Umbilical cord (tissue), 2 donors: ENCODE results near the gene CD226. TPM values are rescaled to one million over a fixed set of nuclear protein-coding genes. Genes with fewer than 3 reads are reported as not detected.

Experiments
- DNase-seq: peaks from one replicate; pipeline ENCODE4 v3.0.0-alpha.2; 2015; ENCODE audit warnings: low spot score
- total RNA-seq: library from RNA; depleted of rRNA; stranded (reverse); fragments of >200 nt; gene quantifications from one replicate; pipeline ENCODE4 v1.2.3, GENCODE V29; 2014; ENCODE audit warnings: low replicate concordance; ENCODE audit not compliant: insufficient read depth

Gene CD226
- total RNA-seq, 1 donor from 2014 or later, result 14.0 TPM

GRCh38 chr18:69817335-69817940 lies 130.2 kb downstream of the CD226 start:
- DNase-seq, result peak; percentile 5

- DNase-seq, result no peak
Observed at GRCh38 chr18:69814861-69815385, 132.8 kb downstream of the CD226 start.

GRCh38 chr18:69813559-69813958 lies 134.1 kb downstream of the CD226 start:
- DNase-seq, result no peak

- no peak for DNase-seq
Observed at GRCh38 chr18:69808399-69808798, 139.3 kb downstream of the CD226 start.

GRCh38 chr18:69804776-69805501 lies 142.7 kb downstream of the CD226 start:
- DNase-seq, result no peak
